ENCODE data around the gene MAP3K7CL.

MAP3K7CL gene

GRCh38 chr21:29168891-29169315 lies 38.5 kb downstream of the MAP3K7CL start:
- H3K4me1 ChIP-seq (ENCODE audit: control insufficient read depth, insufficient read depth, low read length) = no peaks in the 10 kb centered on the region
- no peaks in the 10 kb centered on the region for H3K9me3 ChIP-seq (ENCODE audit: control insufficient read depth, insufficient read depth, low read depth, low read length)
- no peak overlapping the region for H3K9ac ChIP-seq (ENCODE audit: low read length)
- no peak overlapping the region for H3K4me3 ChIP-seq (ENCODE audit: low read depth, low read length)
- H3K27ac ChIP-seq (ENCODE audit: low read depth, low read length) = no peak overlapping the region
- H3K36me3 ChIP-seq (ENCODE audit: control insufficient read depth, insufficient read depth, low read length) = no peaks in the 10 kb centered on the region
- H3K27me3 ChIP-seq (ENCODE audit: control insufficient read depth, insufficient read depth, low read length) = no peaks in the 10 kb centered on the region

DNA sequence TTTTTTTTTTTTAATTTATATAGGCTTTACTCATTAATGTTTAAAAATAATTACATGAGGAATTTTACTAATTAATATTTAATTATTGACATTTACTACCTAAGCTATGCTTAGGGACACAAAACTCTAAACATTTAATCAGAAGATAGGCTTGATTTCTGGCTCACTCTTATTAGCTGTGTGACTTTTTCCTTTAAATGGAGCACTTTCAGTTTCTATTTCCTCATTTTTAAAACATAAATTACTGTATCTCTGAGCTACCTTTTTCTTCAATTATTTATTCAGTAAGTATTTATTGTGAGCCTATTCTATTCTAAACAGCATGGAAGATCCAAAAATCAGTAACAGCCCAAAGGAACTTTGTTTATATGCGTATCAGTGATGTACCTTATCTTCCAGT lies 40.5 kb downstream of the MAP3K7CL start:
- Histone ChIP-seq H3K27ac (ENCODE audit: low read depth, low read length) (no peak overlapping the region), H3K4me1 (ENCODE audit: control insufficient read depth, insufficient read depth, low read length) (no peaks in the 10 kb centered on the region), H3K9me3 (ENCODE audit: control insufficient read depth, insufficient read depth, low read depth, low read length) (no peaks in the 10 kb centered on the region), H3K4me3 (ENCODE audit: low read depth, low read length) (no peak overlapping the region), H3K9ac (ENCODE audit: low read length) (no peak overlapping the region), H3K27me3 (ENCODE audit: control insufficient read depth, insufficient read depth, low read length) (no peaks in the 10 kb centered on the region), H3K36me3 (ENCODE audit: control insufficient read depth, insufficient read depth, low read length) (no peaks in the 10 kb centered on the region)

- Histone ChIP-seq H3K4me1 (ENCODE audit: control insufficient read depth, insufficient read depth, low read length) (no peaks in the 10 kb centered on the region), H3K9ac (ENCODE audit: low read length) (no peak overlapping the region), H3K27me3 (ENCODE audit: control insufficient read depth, insufficient read depth, low read length) (no peaks in the 10 kb centered on the region), H3K36me3 (ENCODE audit: control insufficient read depth, insufficient read depth, low read length) (no peaks in the 10 kb centered on the region), H3K9me3 (ENCODE audit: control insufficient read depth, insufficient read depth, low read depth, low read length) (no peaks in the 10 kb centered on the region), H3K4me3 (ENCODE audit: low read depth, low read length) (no peak overlapping the region), H3K27ac (ENCODE audit: low read depth, low read length) (no peak overlapping the region)
These were observed 41.8 kb downstream of the MAP3K7CL start for GRCh38 chr21:29172282-29172681.

- Histone ChIP-seq H3K36me3 (ENCODE audit: control insufficient read depth, insufficient read depth, low read length) (no peaks in the 10 kb centered on the region), H3K9ac (ENCODE audit: low read length) (no peak overlapping the region), H3K27ac (ENCODE audit: low read depth, low read length) (no peak overlapping the region), H3K4me1 (ENCODE audit: control insufficient read depth, insufficient read depth, low read length) (no peaks in the 10 kb centered on the region), H3K9me3 (ENCODE audit: control insufficient read depth, insufficient read depth, low read depth, low read length) (no peaks in the 10 kb centered on the region), H3K4me3 (ENCODE audit: low read depth, low read length) (no peak overlapping the region), H3K27me3 (ENCODE audit: control insufficient read depth, insufficient read depth, low read length) (no peaks in the 10 kb centered on the region)
These were observed 44.2 kb downstream of the MAP3K7CL start for GRCh38 chr21:29174607-29175013.

GRCh38 chr21:29175408-29176134 lies 45.1 kb downstream of the MAP3K7CL start:
- Histone ChIP-seq H3K4me1 (ENCODE audit: control insufficient read depth, insufficient read depth, low read length) (no peaks in the 10 kb centered on the region), H3K9me3 (ENCODE audit: control insufficient read depth, insufficient read depth, low read depth, low read length) (no peaks in the 10 kb centered on the region), H3K36me3 (ENCODE audit: control insufficient read depth, insufficient read depth, low read length) (no peaks in the 10 kb centered on the region), H3K27ac (ENCODE audit: low read depth, low read length) (no peak overlapping the region), H3K9ac (ENCODE audit: low read length) (no peak overlapping the region), H3K4me3 (ENCODE audit: low read depth, low read length) (no peak overlapping the region), H3K27me3 (ENCODE audit: control insufficient read depth, insufficient read depth, low read length) (no peaks in the 10 kb centered on the region)

- no peak overlapping the region for H3K4me3 ChIP-seq (ENCODE audit: low read depth, low read length)
- no peaks in the 10 kb centered on the region for H3K36me3 ChIP-seq (ENCODE audit: control insufficient read depth, insufficient read depth, low read length)
- H3K4me1 ChIP-seq (ENCODE audit: control insufficient read depth, insufficient read depth, low read length) = 0 out of 2 replicates have a peak, but pooled peaks cover 1% of the 10 kb centered on the region
- no peak overlapping the region for H3K27ac ChIP-seq (ENCODE audit: low read depth, low read length)
- H3K9ac ChIP-seq (ENCODE audit: low read length) = no peak overlapping the region
- no peaks in the 10 kb centered on the region for H3K27me3 ChIP-seq (ENCODE audit: control insufficient read depth, insufficient read depth, low read length)
- no peaks in the 10 kb centered on the region for H3K9me3 ChIP-seq (ENCODE audit: control insufficient read depth, insufficient read depth, low read depth, low read length)
These were observed 46.2 kb downstream of the MAP3K7CL start for GRCh38 chr21:29176471-29177120.

- Histone ChIP-seq H3K36me3 (ENCODE audit: control insufficient read depth, insufficient read depth, low read length) (no peaks in the 10 kb centered on the region), H3K27me3 (ENCODE audit: control insufficient read depth, insufficient read depth, low read length) (no peaks in the 10 kb centered on the region), H3K4me1 (ENCODE audit: control insufficient read depth, insufficient read depth, low read length) (peaks cover 7% of the 10 kb centered on the region; the same call in 1 of the 2 replicates), H3K27ac (ENCODE audit: low read depth, low read length) (no peak overlapping the region), H3K4me3 (ENCODE audit: low read depth, low read length) (no peak overlapping the region), H3K9me3 (ENCODE audit: control insufficient read depth, insufficient read depth, low read depth, low read length) (no peaks in the 10 kb centered on the region), H3K9ac (ENCODE audit: low read length) (no peak overlapping the region)
These were observed 47.4 kb downstream of the MAP3K7CL start for GRCh38 chr21:29177800-29178199.

DNA sequence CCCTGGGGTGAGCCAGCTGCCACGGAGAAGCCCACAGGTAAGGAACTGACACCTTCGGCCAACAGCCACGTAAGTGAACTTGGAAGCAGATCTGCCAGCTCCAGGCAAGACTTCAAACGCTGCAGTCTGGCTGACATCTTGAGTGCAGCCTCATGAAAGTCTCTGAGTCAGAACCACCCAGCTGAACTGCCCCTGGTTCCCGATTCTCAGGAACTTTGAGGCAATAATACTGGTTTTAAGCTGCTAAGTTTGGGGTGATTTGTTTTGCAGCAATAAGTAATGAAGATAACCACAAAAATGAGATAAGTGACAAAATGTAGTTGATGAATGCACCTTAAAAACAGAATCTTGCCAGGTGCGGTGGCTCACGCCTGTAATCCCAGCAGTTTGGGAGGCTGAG lies 48.5 kb downstream of the MAP3K7CL start:
- Histone ChIP-seq H3K9me3 (ENCODE audit: control insufficient read depth, insufficient read depth, low read depth, low read length) (no peaks in the 10 kb centered on the region), H3K9ac (ENCODE audit: low read length) (no peak overlapping the region), H3K4me3 (ENCODE audit: low read depth, low read length) (no peak overlapping the region), H3K27me3 (ENCODE audit: control insufficient read depth, insufficient read depth, low read length) (no peaks in the 10 kb centered on the region), H3K36me3 (ENCODE audit: control insufficient read depth, insufficient read depth, low read length) (no peaks in the 10 kb centered on the region), H3K4me1 (ENCODE audit: control insufficient read depth, insufficient read depth, low read length) (peaks cover 7% of the 10 kb centered on the region; the same call in 1 of the 2 replicates), H3K27ac (ENCODE audit: low read depth, low read length) (no peak overlapping the region)

GRCh38 chr21:29179503-29179902 lies 49.1 kb downstream of the MAP3K7CL start:
- Histone ChIP-seq H3K9me3 (ENCODE audit: control insufficient read depth, insufficient read depth, low read depth, low read length) (no peaks in the 10 kb centered on the region), H3K4me3 (ENCODE audit: low read depth, low read length) (no peak overlapping the region), H3K36me3 (ENCODE audit: control insufficient read depth, insufficient read depth, low read length) (no peaks in the 10 kb centered on the region), H3K27me3 (ENCODE audit: control insufficient read depth, insufficient read depth, low read length) (no peaks in the 10 kb centered on the region), H3K4me1 (ENCODE audit: control insufficient read depth, insufficient read depth, low read length) (peaks cover 11% of the 10 kb centered on the region), H3K9ac (ENCODE audit: low read length) (no peak overlapping the region), H3K27ac (ENCODE audit: low read depth, low read length) (no peak overlapping the region)

- Histone ChIP-seq H3K4me1 (ENCODE audit: control insufficient read depth, insufficient read depth, low read length) (peaks cover 11% of the 10 kb centered on the region), H3K27me3 (ENCODE audit: control insufficient read depth, insufficient read depth, low read length) (no peaks in the 10 kb centered on the region), H3K4me3 (ENCODE audit: low read depth, low read length) (no peak overlapping the region), H3K27ac (ENCODE audit: low read depth, low read length) (no peak overlapping the region), H3K9ac (ENCODE audit: low read length) (no peak overlapping the region), H3K36me3 (ENCODE audit: control insufficient read depth, insufficient read depth, low read length) (no peaks in the 10 kb centered on the region), H3K9me3 (ENCODE audit: control insufficient read depth, insufficient read depth, low read depth, low read length) (no peaks in the 10 kb centered on the region)
These were observed 51.5 kb downstream of the MAP3K7CL start for GRCh38 chr21:29181799-29182470.

GRCh38 chr21:29182691-29183092 lies 52.2 kb downstream of the MAP3K7CL start:
- H3K4me1 ChIP-seq (ENCODE audit: control insufficient read depth, insufficient read depth, low read length) = peaks cover 11% of the 10 kb centered on the region
- no peak overlapping the region for H3K27ac ChIP-seq (ENCODE audit: low read depth, low read length)
- no peaks in the 10 kb centered on the region for H3K36me3 ChIP-seq (ENCODE audit: control insufficient read depth, insufficient read depth, low read length)
- no peak overlapping the region for H3K4me3 ChIP-seq (ENCODE audit: low read depth, low read length)
- H3K27me3 ChIP-seq (ENCODE audit: control insufficient read depth, insufficient read depth, low read length) = no peaks in the 10 kb centered on the region
- no peaks in the 10 kb centered on the region for H3K9me3 ChIP-seq (ENCODE audit: control insufficient read depth, insufficient read depth, low read depth, low read length)
- H3K9ac ChIP-seq (ENCODE audit: low read length) = no peak overlapping the region
